ENCODE data around the gene PSMA2. TPM values are rescaled to one million over a fixed set of nuclear protein-coding genes. Genes with fewer than 3 reads are reported as not detected.

The PSMA2 gene
- total and polyA plus RNA-seq, 8 donors: 23.1 to 59.7 (median 33.9) TPM

- no peak overlapping the region for H3K27ac ChIP-seq
- H3K4me3 ChIP-seq: no peak overlapping the region
- WGBS, 2 donors: 79 to 86% methylated on average over 3 of the region's 3 CpGs
- no peaks in the 10 kb centered on the region for H3K36me3 ChIP-seq
- no peaks in the 10 kb centered on the region for H3K27me3 ChIP-seq
- H3K9me3 ChIP-seq: no peaks in the 10 kb centered on the region
- FAIRE-seq (no peak), ATAC-seq (no peak), DNase-seq (no peak)
- no peak for TF ChIP-seq CTCF (IDR thresholded peaks at IDR 0.05)
- no peaks in the 10 kb centered on the region for H3K4me1 ChIP-seq
- intact Hi-C loops (cut with DNase I): no loop called here
Observed at GRCh38 chr7:42976371-42976770, 44.4 kb upstream of the PSMA2 start.

GRCh38 chr7:42972699-42973500 lies 40.9 kb upstream of the PSMA2 start:
- ATAC-seq: peak; percentile 24 to 86 (median 72)
- TF ChIP-seq CTCF (IDR thresholded peaks at IDR 0.05): no peak
- no peaks in the 10 kb centered on the region for H3K9me3 ChIP-seq
- 31 to 36% methylated on average over 5 of the region's 5 CpGs for WGBS, 2 donors
- no peaks in the 10 kb centered on the region for H3K36me3 ChIP-seq
- H3K4me3 ChIP-seq: no peak overlapping the region
- intact Hi-C loops (cut with DNase I): no loop called here
- no peaks in the 10 kb centered on the region for H3K4me1 ChIP-seq
- FAIRE-seq: no peak
- DNase-seq: peak in 3 of 6 donors; percentile 4 to 26 (median 22)
- no peaks in the 10 kb centered on the region for H3K27me3 ChIP-seq
- H3K27ac ChIP-seq: no peak overlapping the region

- Histone ChIP-seq H3K4me3 (no peak overlapping the region), H3K36me3 (no peaks in the 10 kb centered on the region), H3K27me3 (no peaks in the 10 kb centered on the region), H3K27ac (no peak overlapping the region), H3K4me1 (no peaks in the 10 kb centered on the region), H3K9me3 (no peaks in the 10 kb centered on the region)
- ATAC-seq: no peak
- TF ChIP-seq CTCF (IDR thresholded peaks at IDR 0.05): no peak
- FAIRE-seq: no peak
- 47 to 65% methylated on average over 2 of the region's 2 CpGs for WGBS, 2 donors
- no peak for DNase-seq
- intact Hi-C loops (cut with DNase I): no loop called here
Observed at GRCh38 chr7:42967391-42967790, 35.4 kb upstream of the PSMA2 start.

GRCh38 chr7:42964849-42965805 lies 33.2 kb upstream of the PSMA2 start:
- no peak for FAIRE-seq
- ATAC-seq: no peak
- intact Hi-C loops (cut with DNase I): no loop called here
- no peak for TF ChIP-seq CTCF (IDR thresholded peaks at IDR 0.05)
- no peaks in the 10 kb centered on the region for H3K36me3 ChIP-seq
- no peaks in the 10 kb centered on the region for H3K4me1 ChIP-seq
- H3K27ac ChIP-seq: no peak overlapping the region
- WGBS, 2 donors: 45 to 50% methylated on average over 6 of the region's 6 CpGs
- no peaks in the 10 kb centered on the region for H3K27me3 ChIP-seq
- no peak overlapping the region for H3K4me3 ChIP-seq
- no peak for DNase-seq
- H3K9me3 ChIP-seq: no peaks in the 10 kb centered on the region
